GM18951 (cell line): ENCODE data around the gene TSPAN9.

ENCODE experiments used
- POLR2A ChIP-seq: IDR thresholded peaks from 4 replicates; pipeline ENCODE4 v1.6.1; 2011; ENCODE audit warnings: mild to moderate bottlenecking; ENCODE audit not compliant: insufficient read length, insufficient read depth; ENCODE audit errors: extremely low read depth
- in situ Hi-C: fragments of 300-500 bp; cut with MboI; formaldehyde crosslinking; loops from one replicate; pipeline ENCODE4 v1.12.0; 2022; ENCODE audit warnings: low sequenced_read_pairs, mixed read lengths, inconsistent platforms; ENCODE audit not compliant: unreplicated experiment

Gene TSPAN9

DNA sequence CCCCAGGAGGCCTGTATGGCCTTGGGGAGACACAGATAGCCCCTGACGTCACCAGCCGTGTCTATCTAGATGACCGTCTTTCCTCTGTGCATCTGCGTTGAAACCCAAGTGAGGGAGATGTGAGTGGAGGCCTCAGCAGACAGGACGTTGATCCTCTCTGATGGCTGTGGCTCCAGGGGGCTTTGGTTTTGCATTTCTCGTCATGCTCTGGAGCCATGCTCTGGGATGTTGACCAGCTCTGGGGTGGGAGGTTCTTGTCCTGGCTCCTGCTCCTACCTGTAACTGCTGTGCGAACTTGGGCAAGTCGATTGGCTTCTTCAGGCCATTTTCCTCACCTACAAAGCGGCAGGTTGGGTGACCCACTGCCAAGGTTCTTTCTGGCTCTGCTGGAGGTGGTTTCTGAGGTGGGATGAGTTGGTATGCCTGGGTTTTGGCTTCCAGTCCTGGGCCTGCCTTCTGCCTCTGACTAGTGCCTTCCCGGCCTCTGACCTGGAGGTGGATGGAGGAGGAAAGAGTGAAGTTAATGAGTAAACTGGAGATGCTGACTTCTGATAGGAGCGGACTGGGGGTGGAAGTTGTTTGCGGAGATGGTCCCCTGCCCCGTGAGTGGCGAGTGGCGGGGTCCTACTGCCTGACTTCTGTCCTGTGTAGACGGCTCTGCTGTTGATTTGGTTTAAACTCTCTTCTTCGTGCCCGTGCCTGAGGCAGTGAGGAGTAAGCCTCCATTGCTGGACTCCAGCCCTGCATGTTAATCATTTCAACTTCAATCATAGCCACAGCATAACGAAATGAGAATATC is 8.4 kb downstream of the TSPAN9 start:
- in situ Hi-C loops = no loop called here
- no peak for TF ChIP-seq POLR2A

- in situ Hi-C loops = no loop called here
These were observed 9.0 kb downstream of the TSPAN9 start for GRCh38 chr12:3086211-3086610.

GRCh38 chr12:3086729-3087323 is 9.6 kb downstream of the TSPAN9 start:
- in situ Hi-C loops = no loop called here

More at GRCh38 chr12:3086211-3086610, 9.0 kb downstream of the TSPAN9 start:
- no peak for TF ChIP-seq POLR2A

GRCh38 chr12:3087758-3088650 is 10.8 kb downstream of the TSPAN9 start:
- in situ Hi-C loops = no loop called here
- TF ChIP-seq POLR2A = no peak

More at GRCh38 chr12:3086729-3087323, 9.6 kb downstream of the TSPAN9 start:
- no peak for TF ChIP-seq POLR2A

DNA sequence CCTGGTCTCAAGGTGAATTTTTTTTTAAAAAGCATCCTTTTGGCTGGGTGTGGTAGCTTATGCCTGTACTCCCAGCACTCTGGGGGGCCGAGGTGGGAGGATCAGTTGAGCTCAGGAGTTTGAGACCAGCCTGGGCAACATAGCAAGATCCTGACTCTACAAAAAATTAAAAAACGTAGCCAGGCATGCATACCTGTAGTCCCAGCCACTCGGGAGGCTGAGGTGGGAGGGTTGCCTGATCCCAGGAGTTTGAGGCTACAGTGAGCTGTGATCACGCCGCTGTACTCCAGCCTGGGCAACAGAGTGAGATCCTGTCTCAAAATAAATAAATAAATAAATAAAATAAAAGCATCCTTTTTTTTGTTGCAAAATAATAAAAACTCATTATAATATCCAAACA is 12.4 kb downstream of the TSPAN9 start:
- no peak for TF ChIP-seq POLR2A
- in situ Hi-C loops = no loop called here

- TF ChIP-seq POLR2A = no peak
- in situ Hi-C loops = no loop called here
These were observed 13.3 kb downstream of the TSPAN9 start for GRCh38 chr12:3090240-3091037.

GRCh38 chr12:3091038-3091319 is 13.8 kb downstream of the TSPAN9 start:
- in situ Hi-C loops = no loop called here
- TF ChIP-seq POLR2A = no peak

DNA sequence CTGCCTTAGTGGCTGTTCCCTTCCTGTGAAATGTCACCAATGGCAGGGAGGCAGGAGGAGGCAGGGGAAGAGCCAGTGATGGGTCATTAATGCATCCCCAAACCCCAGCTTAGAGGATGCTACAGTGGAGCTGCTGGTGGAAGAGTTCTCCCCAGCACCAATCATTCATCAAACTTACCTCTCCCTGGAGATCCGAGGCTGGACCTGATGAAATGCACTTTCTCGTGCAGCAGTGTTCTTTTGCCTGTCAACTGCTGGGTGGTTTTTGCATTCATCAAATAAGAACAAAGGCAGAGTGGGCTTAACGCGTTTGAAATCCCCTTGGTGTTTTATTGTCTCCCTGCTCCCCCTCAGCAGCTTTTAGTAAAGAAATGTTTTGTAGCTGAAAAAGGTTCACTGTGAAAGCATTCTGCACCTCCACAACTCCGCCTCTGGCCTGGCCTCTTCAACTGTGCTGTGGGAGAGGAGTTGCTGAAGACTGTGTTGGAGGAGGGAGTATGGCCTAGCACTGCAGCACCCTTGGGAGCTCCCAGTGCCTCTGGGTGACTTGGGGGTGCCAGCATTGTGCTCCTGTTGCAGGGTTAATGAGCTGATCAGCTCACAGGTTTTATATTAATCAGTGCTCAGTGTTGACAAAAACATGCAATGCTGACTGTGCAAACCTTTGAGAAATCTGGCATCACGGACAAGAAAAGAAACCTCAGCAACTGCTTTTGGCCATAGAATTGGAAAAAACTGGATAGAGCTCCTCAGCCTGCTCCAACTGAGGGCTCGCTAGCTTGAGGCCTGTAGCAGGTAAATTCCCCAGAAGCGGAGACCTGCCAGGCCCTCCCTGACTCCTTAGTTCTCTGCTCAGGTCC is 14.4 kb downstream of the TSPAN9 start:
- in situ Hi-C loops = no loop called here
- no peak for TF ChIP-seq POLR2A

- TF ChIP-seq POLR2A = no peak
- in situ Hi-C loops = no loop called here
These were observed 15.6 kb downstream of the TSPAN9 start for GRCh38 chr12:3092764-3093163.

DNA sequence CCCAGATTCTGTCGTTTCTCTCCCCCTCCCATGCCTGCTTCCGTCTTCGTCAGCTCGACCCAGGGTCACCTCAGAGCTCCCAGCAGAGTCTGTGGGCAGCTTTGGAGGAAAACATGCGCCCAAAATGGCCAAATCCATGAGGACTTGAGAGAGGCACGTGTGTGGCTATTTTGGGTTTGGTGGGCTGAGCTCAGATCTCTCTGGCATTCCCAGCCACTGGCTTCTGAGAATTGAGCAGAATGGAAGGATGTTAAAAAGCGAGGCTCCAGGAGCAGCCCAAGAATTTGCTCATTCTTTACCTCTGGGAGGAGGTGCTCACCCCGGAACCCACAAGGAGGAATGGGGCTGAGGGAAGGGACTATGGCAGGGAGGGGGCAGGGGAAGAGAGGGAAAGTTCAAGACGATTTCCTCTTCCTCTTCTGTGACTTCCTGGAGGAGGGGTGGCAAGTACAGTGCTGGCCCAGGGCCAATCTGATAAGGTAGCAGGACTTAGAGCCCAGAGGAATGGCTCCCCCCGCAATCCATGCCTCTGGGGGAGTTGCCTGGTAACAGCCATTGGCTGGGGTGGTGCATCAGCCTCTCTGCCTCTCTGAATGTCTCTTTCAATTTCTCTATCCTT is 20.1 kb downstream of the TSPAN9 start:
- in situ Hi-C loops = no loop called here
- TF ChIP-seq POLR2A = no peak

GRCh38 chr12:3097836-3098235 is 20.7 kb downstream of the TSPAN9 start:
- no peak for TF ChIP-seq POLR2A
- in situ Hi-C loops = no loop called here

GRCh38 chr12:3098436-3098835 is 21.3 kb downstream of the TSPAN9 start:
- in situ Hi-C loops = no loop called here
- TF ChIP-seq POLR2A = no peak
